NOMO-1 treated with dmso at 0.1 percent for 144 hours (cell line): ENCODE measurements around the gene BIVM.
A peak's percentile ranks its signal among the peaks of the same experiment; 100 is the strongest.
"Not testable (repeated sequence)": the region's sequence is repeated elsewhere in the genome, so short reads cannot be mapped to it uniquely, and the experiment has no call there.

Source experiments
- DNase-seq: peaks from one replicate; lab custom pipeline; 2025; ENCODE audit not compliant: unreplicated experiment; lab: John Stamatoyannopoulos, UW

The BIVM gene

DNA sequence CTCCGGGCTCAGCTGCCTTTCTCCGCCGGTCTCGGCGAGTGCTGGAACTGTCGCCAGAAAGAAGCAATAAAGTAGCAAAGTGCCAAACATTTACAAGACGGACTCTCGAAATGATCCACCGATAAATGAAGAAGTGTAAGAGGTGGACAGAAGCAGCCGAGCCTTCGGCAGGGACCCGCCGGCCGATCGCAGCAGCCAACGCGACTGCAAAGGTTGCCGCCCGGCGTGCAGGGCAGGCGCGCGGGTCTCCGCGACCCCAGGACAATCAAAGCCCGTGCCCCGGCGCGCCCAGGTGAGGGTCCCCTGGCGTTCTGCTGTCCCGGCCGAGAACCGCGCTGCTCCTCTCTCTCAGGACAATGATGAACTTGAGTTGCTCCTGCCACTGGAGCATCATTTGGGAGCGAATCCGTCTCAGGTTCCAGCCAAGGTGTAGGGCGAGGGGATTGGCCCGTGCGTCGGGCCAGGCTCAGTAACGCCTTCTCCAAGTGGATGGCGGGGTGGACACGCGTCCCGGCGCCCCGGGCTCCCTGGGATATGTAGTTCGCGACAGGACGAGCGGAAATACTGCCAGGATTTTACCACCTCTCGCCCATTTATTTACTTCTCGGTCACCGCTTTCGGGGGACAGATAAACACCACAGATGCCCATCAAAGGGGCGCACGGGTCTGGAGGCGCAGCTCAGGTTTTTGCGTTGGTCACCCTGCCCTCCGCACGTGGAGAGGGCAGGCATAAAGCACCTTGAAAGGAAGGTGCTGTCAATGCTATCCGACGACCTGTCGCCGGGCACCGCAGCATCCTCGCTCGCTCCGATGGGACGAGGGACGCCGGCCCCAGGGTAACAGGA lies at the start of gene BIVM, which contains the start of gene POGLUT2:
TSS of gene BIVM (plus strand) at position 539 of the 845 bp plus-strand sequence. CDS start 8,149 bp downstream, outside the sequence.
TSS of gene POGLUT2 (minus strand) at position 396 of the 845 bp plus-strand sequence. CDS start at position 90, 306 bp downstream.
- DNase-seq, result peak; percentile 19

DNA sequence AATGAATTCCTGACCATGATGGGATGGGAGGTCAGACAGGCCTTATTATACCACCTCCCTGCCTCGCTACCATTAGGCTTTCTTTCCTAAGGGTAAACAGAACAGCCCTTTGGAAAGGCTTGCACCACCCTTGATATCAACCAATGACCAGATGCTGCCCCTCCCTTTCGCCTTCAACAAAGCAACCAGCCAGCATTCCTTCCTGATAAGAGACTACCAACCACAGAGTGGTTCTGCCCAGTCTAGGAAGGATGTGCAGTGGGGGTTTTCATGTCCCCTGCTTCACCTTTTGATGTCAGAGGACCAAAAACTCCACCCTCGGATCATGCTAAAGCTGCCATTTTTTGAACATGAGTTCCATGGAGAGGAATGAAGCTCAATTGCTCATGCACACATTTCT lies 47.0 kb upstream of the BIVM start:
- no peak for DNase-seq

DNA sequence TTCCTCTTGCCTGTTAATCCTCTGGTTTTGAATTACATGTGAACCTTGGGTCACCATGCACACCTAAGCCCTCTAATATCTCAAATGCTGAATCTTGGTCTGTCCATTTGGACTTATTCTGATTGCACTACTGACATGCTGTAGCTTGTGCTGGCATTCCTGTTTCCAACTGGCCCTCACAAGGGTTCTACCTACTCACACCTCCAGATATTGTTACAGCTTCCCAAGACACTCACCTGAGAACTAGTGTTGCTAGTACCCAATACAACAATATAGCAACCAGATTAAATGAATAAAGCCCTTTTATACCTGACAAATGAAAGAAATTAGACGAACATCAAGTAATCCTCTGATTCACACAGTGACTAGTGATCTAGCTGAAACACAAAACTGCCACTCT lies 41.9 kb upstream of the BIVM start:
- DNase-seq, result no peak

DNA sequence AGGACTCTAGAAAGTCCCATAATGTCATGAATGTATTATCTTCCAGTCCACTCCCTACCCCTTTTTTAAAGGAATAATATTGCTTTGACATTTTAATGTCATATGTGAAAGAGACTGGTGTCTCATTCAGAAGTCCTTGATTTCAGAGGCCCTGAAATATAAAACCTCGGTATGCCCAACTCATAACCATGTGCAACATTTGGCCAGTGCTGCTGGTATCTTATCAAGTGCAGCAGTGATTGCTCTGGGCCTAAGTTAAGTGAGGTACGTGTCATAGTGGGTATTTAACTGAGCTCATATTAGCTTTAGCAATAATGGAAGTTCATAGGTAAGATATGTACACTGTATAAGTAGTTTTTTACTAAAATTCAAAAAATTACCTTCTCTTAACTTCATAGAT lies 40.1 kb upstream of the BIVM start:
- no peak for DNase-seq

GRCh38 chr13:102761071-102761470 lies 37.8 kb upstream of the BIVM start:
- no peak for DNase-seq

DNA sequence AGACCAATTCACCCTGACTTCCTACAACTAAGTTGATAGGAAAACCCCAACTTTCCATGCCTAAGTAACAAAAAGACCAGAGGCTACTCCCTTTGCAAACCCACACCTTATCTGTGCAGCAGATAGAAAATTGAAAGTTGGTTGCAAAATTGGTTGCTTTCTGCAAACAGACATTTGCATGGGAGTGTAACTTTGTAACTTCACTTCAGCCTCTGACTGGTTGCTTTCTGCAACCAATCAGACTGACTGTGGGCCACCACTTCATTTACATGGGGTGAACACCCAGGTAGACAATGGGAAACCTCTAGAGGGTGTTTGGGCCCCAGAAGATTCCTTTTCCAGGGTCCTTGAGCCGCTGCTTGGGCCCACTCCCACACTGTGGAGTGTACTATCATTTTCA lies 35.2 kb upstream of the BIVM start:
- DNase-seq, result no peak

- DNase-seq, result no peak
Observed at GRCh38 chr13:102768909-102769308, 30.0 kb upstream of the BIVM start.

DNA sequence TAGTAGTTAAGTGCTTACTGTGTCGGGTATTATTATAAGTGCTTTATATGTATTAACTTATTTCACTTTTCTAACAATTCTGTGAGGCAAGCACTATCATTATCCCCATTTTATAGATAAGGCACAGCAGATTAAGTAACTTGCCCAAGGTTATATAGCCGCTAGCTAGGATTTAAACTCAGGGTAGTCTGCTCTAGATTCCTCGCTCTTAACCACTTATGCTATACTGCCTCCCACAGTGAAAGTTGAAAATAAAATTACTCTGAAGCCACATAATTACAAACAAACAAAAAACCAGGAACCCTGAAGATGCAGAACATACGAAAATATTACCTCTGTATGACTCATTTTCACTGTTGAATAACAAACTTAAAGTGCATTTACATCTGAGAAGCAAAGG lies 29.2 kb upstream of the BIVM start:
- no peak for DNase-seq

GRCh38 chr13:102770435-102770834 lies 28.5 kb upstream of the BIVM start:
- no peak for DNase-seq

- DNase-seq, result peak; percentile 20
Observed at GRCh38 chr13:102771298-102772041, 27.4 kb upstream of the BIVM start.

- no peak for DNase-seq
Observed at GRCh38 chr13:102772042-102772425, 26.9 kb upstream of the BIVM start.

- DNase-seq, result peak; percentile 41
Observed at GRCh38 chr13:102773441-102774213, 25.3 kb upstream of the BIVM start, which contains the start of gene TEX30. Gene TEX30 (minus strand): TSS chr13:102773786. CDS start chr13:102770026, 3,760 bp downstream.

- no peak for DNase-seq
Observed at GRCh38 chr13:102774214-102774568, 24.7 kb upstream of the BIVM start.

GRCh38 chr13:102774591-102775520 lies 24.1 kb upstream of the BIVM start:
- no peak for DNase-seq

DNA sequence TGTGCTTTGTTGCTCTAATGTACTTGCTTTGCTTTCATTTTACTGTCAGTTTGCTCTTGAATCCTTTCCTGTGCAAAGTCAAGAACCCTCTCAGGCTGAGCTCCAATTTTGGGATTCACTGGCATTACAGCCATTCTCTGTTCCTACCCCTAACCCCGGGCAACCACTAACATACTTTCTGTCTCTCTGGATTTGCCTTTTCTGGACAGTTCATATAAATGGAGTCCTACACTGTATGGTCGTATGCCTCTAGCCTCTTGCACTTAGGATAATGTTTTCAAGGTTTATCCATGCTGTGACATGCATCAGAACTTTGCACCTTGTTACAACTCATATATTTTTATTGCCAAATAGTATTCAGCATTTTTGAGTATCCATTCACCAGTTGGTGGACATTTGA lies 22.6 kb upstream of the BIVM start:
- no peak for DNase-seq

DNA sequence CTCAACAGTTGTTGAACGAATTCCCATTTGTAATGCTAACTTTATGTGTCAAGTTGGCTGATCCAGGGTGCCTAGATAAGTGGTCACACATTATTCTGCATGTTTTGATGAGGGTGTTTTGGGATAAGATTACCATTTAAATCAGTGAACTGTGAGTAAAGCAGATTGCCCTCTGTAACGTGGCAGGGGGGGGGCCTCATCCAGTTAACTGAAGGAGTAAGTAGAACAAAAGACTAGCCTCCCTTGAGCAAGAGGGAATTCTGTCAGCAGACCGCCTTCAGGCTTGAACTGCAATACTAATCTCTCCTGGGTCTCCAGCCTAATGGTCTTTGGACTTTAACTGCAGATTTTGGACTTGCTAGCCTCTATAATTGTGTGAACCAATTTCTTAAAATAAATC lies 21.2 kb upstream of the BIVM start:
- no peak for DNase-seq

DNA sequence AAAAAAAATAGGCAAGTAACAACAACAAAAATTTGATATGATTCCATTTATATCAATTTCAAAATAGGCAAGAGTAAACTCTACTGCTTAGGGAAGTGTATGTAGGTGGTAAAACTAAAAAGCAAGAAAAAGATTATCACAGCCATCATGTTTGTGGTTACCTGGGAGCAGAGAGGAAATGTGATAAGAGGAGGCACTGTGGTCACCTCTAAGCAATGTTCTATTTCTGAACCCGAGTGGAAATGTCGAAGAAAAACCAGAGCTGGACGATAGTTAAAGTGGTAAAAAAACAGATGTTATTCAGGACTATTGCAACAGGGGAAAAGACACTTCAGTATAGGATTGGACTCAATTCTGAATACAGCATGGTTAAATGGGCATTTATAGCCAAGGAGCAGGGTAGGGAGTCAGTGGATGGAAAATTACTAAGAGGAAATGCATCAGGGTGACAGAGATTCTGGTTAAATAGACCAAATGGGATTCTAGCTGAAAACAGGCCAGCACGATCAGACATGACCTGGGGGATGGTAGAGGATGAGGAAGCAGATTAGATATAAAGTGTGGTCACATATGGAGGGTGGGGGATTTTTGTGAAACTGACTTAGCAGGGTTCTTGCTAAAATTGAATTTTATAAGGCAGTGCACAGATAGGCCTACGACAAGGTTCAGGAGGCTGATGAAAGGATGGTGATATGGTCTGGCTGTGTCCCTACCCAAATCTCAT lies 19.3 kb upstream of the BIVM start:
- no peak for DNase-seq

DNA sequence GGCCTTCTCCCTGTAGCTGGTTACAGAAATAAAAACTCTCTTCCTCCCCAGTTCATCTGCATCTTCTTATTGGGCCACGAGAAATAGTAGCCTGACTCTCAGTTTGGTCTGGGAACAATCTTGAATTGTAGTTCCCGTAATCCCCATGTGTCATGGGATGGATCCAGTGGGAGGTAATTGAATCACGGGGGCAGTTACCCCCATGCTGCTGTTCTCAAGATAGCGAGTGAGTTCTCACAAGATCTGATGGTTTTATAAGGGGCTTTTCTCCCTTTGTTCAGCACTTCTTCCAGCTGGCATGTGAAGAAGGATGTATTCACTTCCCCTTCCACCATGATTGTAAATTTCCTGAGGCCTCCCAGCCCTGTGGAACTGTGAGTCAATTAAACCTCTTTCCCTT lies 18.3 kb upstream of the BIVM start:
- DNase-seq, result not testable (repeated sequence)

DNA sequence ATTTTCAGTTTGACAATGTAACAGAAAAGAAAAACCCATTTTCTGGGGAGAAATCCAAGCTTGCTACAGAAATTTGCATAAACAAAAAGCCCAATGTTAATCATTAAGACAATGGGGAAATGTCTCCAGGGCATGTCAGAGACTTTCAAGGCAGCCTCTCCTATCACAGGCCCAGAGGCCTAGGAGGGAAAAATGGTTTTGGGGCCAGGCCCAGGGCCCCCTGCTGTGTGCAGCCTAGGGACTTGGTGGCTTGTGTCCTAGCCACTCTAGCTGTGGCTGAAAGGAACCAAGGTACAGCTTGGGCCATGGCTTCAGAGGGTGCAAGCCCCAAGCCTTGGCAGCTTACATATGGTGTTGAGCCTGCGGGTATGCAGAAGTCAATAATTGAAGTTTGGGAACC lies 17.3 kb upstream of the BIVM start:
- no peak for DNase-seq

DNA sequence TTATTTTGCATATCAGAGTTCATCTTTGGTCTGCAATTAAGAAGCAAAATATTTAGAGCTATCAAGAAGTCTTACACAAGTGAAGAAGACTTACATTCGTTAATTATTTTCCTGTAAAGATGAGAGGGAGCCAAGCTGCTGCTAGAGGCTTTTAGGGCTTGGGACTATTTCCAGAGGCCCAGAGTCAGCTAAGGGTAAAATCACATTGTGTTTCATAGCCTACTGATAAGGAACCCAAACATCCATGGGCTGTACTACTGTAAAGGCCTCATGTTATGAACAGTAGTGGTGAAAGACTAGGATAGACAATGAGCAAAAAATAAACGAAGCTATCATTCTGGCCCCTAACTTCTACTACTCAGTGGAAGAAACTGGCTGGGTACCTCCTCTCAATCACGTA lies 14.4 kb upstream of the BIVM start:
- DNase-seq, result no peak
